ENCODE measurements around the gene SPATA6. TPM values are rescaled to one million over a fixed set of nuclear protein-coding genes. Genes with fewer than 3 reads are reported as not detected.

The SPATA6 gene
- total and polyA plus RNA-seq, 2 experiments from 2014 or later, result 10.6 to 13.3 TPM

GRCh38 chr1:48248356-48248755 lies 223.6 kb downstream of the SPATA6 start:
- Histone ChIP-seq H3K4me1 (ENCODE audit: insufficient read depth) (no peaks in the 10 kb centered on the region), H3F3A (replicated peaks; ENCODE audit: low read depth) (no peaks in the 10 kb centered on the region), H3K27me3 (ENCODE audit: insufficient read depth) (no peaks in the 10 kb centered on the region), H3K4me3 (no peak overlapping the region), H3K27ac (ENCODE audit: low read depth) (no peak overlapping the region), H4K20me1 (replicated peaks; ENCODE audit: insufficient read depth) (no peaks in the 10 kb centered on the region), H2AFZ (no peak overlapping the region), H3K4me2 (no peak overlapping the region), H3K79me2 (replicated peaks; ENCODE audit: insufficient read depth) (no peaks in the 10 kb centered on the region), H3K9me2 (ENCODE audit: insufficient read depth) (no peaks in the 10 kb centered on the region), H3K36me3 (ENCODE audit: insufficient read depth) (no peaks in the 10 kb centered on the region)
- peaks cover 6% of the 10 kb centered on the region for H3K4me1 Mint-ChIP-seq
- H3K9me3 Mint-ChIP-seq, result no peaks in the 10 kb centered on the region
- DNase-seq (ENCODE audit: low spot score) (no peak), ATAC-seq (no peak)
- no peak overlapping the region for H3K4me3 Mint-ChIP-seq
- H3K27me3 Mint-ChIP-seq (ENCODE audit: insufficient read depth, low read depth, poor library complexity), result peaks cover 2% of the 10 kb centered on the region
- no peaks in the 10 kb centered on the region for H3K36me3 Mint-ChIP-seq (ENCODE audit: low read depth)
- no peak overlapping the region for H3K27ac Mint-ChIP-seq
- TF ChIP-seq ZNF114 (CRISPR knock-in tag; IDR thresholded peaks at IDR 0.05) (no peak), ZNF462 (CRISPR knock-in tag; IDR thresholded peaks at IDR 0.05) (no peak), STAT1 (IDR thresholded peaks at IDR 0.05; ENCODE audit: unreplicated experiment) (no peak), REST (IDR thresholded peaks at IDR 0.05; ENCODE audit: unreplicated experiment) (no peak), EZH2phosphoT487 (IDR thresholded peaks at IDR 0.05; ENCODE audit: unreplicated experiment) (no peak), POLR2AphosphoS5 (IDR thresholded peaks at IDR 0.05; ENCODE audit: low read depth) (no peak), JUNB (IDR thresholded peaks at IDR 0.05; ENCODE audit: unreplicated experiment) (no peak), EZH2 (IDR thresholded peaks at IDR 0.05; ENCODE audit: low read depth, unreplicated experiment) (no peak), CTCF (conservative IDR thresholded peaks at IDR 0.05; ENCODE audit: low read depth in 2 of 2) (no peak)
